NCI-H345 treated with DMSO at 0.1 percent for 48 hours (cell line): Measurements from ENCODE around the gene CD83.
"Not testable (repeated sequence)": the region's sequence is repeated elsewhere in the genome, so short reads cannot be mapped to it uniquely, and the experiment has no call there.

Experiments used
- DNase-seq: peaks from one replicate; lab custom pipeline; 2025; ENCODE audit not compliant: unreplicated experiment; lab: John Stamatoyannopoulos, UW

The CD83 gene

GRCh38 chr6:14117158-14118090 lies at the start of gene CD83:
CD83 (plus strand) TSS chr6:14117772; CDS start chr6:14117812, 40 bp downstream.
- DNase-seq = no peak

GRCh38 chr6:14068133-14068532 lies 49.4 kb upstream of the CD83 start:
- DNase-seq = no peak

GRCh38 chr6:14068623-14069022 lies 48.9 kb upstream of the CD83 start:
- DNase-seq = no peak

DNA sequence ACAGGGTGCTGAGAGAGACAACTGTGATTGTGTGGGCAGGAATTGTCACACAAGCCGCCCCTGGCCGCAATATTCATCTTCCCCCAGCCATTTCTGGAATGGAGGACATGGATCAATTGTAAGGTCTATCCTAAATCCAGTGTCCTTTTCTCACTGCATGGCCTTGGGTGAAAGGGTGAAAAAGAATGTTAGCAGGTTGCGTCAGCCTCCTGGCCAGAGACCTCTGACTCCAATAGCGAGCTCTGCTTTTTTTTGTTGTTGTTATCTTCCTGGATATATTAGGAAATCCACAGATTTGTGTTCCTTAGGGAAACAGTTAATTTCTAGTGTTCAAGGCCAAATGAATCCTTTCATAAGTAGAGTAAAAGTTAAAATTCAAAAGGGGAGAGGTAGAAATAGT lies 47.1 kb upstream of the CD83 start:
- DNase-seq = no peak

DNA sequence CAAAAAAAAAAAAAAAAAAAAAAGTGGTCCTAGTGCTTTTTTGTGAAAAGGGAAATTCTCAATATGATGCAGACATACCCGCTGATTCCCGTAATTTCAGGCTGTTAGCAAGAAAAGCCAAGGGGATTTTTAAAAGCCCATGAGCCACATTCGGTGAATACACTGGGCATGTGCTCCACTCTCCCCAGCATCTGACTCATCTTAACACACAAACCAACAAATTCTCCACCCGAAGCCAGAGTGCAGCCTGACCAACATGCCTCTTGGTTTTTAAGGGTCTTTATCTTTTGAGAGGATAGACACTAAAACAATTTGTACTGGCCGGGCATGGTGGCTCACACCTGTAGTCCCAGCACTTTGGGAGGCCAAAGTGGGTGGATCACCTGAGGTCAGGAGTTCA lies 45.5 kb upstream of the CD83 start:
- no peak for DNase-seq

DNA sequence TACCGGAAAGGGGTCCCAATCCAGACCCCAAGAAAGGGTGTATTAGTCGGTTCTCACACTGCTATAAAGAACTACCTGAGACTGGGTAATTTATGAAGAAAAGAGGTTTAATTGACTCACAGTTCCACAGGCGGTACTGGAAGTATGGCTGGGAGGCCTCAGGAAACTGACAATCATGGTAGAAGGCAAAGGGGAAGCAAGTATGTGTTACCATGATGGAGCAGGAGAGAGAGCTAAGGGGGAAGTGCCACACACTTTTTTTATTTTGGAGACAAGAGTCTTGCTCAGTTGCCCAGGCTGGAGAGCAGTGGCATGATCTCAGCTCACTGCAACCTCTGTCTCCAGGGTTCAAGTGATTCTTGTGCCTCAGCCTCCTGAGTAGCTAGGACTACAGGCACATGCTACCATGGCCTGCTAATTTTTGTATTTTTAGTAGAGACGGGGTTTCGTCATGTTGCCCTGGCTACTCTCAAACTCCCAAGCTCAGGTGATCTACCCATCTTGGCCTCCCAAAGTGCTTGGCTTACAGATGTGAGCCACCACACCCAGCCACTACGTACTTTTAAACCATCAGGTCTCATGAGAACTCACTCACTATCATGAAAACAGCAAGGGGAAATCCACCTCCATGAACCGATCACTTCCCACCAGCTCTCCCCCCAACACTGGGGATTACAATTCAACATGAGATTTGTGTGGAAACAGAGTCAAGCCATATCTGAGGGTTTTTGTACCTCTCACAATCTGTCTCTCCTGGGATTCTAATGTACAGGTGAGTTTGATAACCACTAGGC lies 43.8 kb upstream of the CD83 start:
- DNase-seq = not testable (repeated sequence)

- no peak for DNase-seq
Observed at GRCh38 chr6:14074476-14075094, 43.0 kb upstream of the CD83 start.

- DNase-seq = no peak
Observed at GRCh38 chr6:14075095-14075503, 42.5 kb upstream of the CD83 start.

DNA sequence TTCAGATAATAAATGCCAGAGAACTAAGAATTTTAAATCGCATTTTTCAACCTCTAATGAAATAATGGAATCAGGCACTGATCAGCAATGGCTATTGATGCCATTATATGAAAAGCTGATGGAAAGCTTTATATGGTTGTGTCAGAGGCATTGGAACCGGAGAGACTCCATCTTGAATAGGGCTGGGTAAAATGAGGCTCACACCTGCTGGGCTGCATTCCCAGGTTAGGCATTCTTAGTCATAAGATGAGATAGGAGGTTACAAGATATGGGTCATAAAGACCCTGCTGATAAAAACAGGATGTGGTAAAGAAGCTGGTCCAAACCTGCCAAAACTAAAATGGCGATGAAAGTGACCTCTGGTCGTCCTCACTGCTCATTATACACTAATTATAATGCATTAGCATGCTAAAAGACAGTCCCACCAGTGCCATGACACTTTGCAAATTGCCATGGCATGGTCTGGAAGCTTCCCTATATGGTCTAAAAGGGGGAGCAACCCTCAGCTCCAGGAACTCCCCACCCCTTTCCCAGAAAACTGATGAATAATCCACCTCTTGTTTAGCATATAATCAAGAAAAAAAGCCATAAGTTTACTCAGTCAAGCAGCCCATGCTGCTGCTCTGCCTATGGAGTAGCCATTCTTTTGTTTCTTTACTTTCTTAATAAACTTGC lies 40.2 kb upstream of the CD83 start:
- DNase-seq = no peak

DNA sequence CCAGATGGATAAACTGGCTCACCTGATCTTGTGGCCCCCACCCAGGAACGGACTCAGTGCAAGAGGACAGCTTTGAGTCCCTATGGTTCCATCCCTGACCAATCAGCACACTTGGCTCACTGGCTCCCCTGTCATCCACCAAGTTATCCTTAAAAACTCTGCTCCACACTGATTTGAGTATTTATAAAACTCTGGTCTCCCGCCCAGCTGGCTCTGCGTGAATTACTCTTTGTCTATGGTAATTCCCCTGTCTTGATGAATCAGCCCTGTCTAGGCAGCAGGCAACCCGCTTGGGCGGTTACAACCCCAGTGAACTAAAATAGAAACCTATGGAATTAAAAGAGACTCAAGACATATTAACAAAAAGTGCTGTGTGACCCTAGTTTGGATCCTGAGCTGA lies 38.1 kb upstream of the CD83 start:
- DNase-seq = no peak

DNA sequence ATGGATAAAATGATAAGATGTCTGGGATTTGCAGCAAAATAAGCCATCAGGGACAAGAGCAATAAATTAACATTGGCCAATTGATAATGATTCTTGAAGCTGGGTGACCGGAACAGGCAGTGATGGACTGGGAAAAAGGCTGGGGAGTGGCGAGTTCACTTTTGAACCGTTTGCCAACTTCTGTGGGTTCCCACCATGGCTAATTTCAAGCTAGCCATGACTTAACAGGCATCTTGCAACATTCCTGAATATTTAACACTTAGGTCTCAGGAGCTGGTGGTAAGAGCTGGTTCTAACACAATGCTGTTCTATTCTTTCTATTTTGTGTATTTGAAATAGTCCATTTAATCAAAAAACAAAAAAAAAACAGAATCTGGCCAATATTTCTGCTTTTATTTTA lies 37.6 kb upstream of the CD83 start:
- DNase-seq = no peak

GRCh38 chr6:14081126-14081525 lies 36.4 kb upstream of the CD83 start:
- DNase-seq = no peak

- no peak for DNase-seq
Observed at GRCh38 chr6:14082771-14083170, 34.8 kb upstream of the CD83 start.

GRCh38 chr6:14083262-14083661 lies 34.3 kb upstream of the CD83 start:
- DNase-seq = no peak

- no peak for DNase-seq
Observed at GRCh38 chr6:14083751-14084150, 33.8 kb upstream of the CD83 start.

DNA sequence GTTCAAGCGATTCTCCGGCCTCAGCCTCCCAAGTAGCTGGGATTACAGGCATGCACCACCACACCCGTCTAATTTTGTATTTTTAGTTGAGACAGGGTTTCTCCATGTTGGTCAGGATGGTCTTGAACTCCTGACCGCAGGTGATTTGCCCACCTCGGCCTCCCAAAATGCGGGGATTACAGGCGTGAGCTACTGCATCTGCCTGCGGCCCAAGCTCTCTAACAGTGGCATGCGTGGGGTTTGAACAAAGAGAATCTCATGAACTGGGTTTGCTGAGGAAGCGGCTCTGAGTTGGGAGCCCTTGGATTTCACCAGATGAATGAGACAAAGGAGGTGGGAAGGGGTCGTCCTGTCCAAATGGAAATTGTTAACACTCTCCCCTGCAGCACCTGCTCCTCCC lies 33.2 kb upstream of the CD83 start:
- DNase-seq = no peak

GRCh38 chr6:14085176-14085787 lies 32.3 kb upstream of the CD83 start:
- DNase-seq = no peak

DNA sequence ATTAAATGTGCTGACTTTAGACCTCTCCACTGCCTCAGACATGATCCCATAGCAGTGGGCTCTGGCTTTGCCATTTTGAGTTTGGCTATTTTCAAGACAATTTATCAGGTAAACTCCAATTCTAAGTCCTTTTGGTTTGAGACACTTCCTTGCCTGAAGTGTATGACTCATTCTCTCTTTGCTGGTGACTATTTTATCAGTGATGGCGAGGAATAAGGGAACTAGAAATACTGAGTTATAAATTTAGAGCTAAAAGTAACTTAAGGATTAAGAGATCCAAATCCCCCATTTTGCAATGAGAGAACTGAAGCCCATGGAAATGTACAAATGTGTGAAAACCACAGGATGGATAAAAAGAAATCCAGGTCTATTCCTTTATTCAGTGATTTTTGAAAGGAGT lies 30.9 kb upstream of the CD83 start:
- no peak for DNase-seq

DNA sequence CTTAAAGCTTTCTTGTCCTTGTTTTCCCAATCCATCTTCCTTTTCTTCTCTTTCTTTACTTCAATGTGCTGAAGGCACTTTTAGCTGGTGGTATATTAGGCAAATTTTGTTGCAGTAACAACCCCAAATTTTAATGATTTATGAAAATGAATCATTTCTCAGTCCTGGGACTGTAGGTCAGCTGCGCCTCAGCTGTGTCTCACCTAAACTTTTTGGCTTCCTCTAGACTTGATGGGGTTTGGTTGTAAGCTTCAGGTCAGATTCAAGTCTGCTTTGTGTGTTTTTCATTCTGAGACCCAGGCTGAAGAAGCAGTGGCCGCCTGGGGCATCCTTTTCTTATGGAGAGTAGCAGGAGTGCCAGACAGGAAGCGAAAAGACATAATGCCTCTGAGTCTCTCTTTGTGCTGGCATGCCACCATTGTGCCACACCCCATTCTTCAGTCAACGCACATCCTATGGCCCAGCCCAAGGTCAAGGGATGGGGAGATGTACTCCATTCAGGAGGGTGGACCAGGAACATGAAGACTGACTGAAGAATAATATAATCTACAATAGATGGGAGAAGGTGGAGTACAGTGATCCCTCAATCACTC lies 28.9 kb upstream of the CD83 start:
- no peak for DNase-seq

DNA sequence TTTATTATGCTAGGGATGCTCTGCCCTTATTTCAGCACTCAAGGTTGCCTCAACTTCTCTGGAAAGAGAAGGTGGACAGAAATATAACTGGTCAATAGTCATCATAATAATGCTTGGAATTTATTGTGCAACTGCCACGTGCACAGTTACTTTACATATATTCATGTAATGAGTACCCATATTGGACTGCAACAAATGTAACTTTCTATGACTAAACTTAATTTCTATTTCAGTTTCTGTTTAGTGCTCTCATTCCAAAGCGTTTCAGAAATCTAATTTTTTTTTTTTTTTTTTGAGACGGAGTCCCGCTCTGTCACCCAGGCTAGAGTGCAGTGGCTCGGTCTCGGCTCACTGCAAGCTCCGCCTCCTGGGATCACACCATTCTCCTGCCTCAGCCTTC lies 28.3 kb upstream of the CD83 start:
- DNase-seq = no peak
